GM21825 (cell line): ENCODE measurements around the gene GLP1R.

Source experiments
- ATAC-seq: cut with Tn5 transposase; IDR thresholded peaks from one replicate; pipeline ENCODE4 v1.9.1; 2021; ENCODE audit warnings: mild to moderate bottlenecking, moderate library complexity; ENCODE audit not compliant: unreplicated experiment

Gene GLP1R

GRCh38 chr6:39043776-39044175, 4.8 kb upstream of the GLP1R start:
- ATAC-seq, result no peak

GRCh38 chr6:39044181-39044580, 4.4 kb upstream of the GLP1R start:
- no peak for ATAC-seq

GRCh38 chr6:39047434-39048327, 900 bp upstream of the GLP1R start:
- ATAC-seq, result no peak

- no peak for ATAC-seq
Observed at GRCh38 chr6:39049575-39050283, 1.1 kb downstream of the GLP1R start.

GRCh38 chr6:39050453-39051112, 2.0 kb downstream of the GLP1R start:
- no peak for ATAC-seq

GRCh38 chr6:39051399-39052122, 3.0 kb downstream of the GLP1R start:
- ATAC-seq, result no peak

GRCh38 chr6:39053016-39053624, 4.5 kb downstream of the GLP1R start:
- no peak for ATAC-seq

GRCh38 chr6:39053854-39054576, 5.4 kb downstream of the GLP1R start:
- ATAC-seq, result no peak

GRCh38 chr6:39054577-39055142, 6.1 kb downstream of the GLP1R start:
- ATAC-seq, result no peak

GRCh38 chr6:39055661-39056060, 7.1 kb downstream of the GLP1R start:
- no peak for ATAC-seq

- ATAC-seq, result no peak
Observed at GRCh38 chr6:39056191-39056590, 7.6 kb downstream of the GLP1R start.

- no peak for ATAC-seq
Observed at GRCh38 chr6:39056681-39057080, 8.1 kb downstream of the GLP1R start.

- ATAC-seq, result no peak
Observed at GRCh38 chr6:39057251-39058155, 8.9 kb downstream of the GLP1R start.

GRCh38 chr6:39058471-39059147, 10.0 kb downstream of the GLP1R start:
- ATAC-seq, result no peak

GRCh38 chr6:39059496-39060310, 11.1 kb downstream of the GLP1R start:
- ATAC-seq, result no peak

GRCh38 chr6:39060467-39061160, 12.0 kb downstream of the GLP1R start:
- ATAC-seq, result no peak

GRCh38 chr6:39061182-39061581, 12.6 kb downstream of the GLP1R start:
- ATAC-seq, result no peak
